GM18868 (cell line): ENCODE results near the gene ARHGAP18.

Experiments
- ATAC-seq: cut with Tn5 transposase; IDR thresholded peaks from one replicate; pipeline ENCODE4 v1.9.1; 2021; ENCODE audit warnings: mild to moderate bottlenecking, moderate library complexity; ENCODE audit not compliant: unreplicated experiment

ARHGAP18 gene

DNA sequence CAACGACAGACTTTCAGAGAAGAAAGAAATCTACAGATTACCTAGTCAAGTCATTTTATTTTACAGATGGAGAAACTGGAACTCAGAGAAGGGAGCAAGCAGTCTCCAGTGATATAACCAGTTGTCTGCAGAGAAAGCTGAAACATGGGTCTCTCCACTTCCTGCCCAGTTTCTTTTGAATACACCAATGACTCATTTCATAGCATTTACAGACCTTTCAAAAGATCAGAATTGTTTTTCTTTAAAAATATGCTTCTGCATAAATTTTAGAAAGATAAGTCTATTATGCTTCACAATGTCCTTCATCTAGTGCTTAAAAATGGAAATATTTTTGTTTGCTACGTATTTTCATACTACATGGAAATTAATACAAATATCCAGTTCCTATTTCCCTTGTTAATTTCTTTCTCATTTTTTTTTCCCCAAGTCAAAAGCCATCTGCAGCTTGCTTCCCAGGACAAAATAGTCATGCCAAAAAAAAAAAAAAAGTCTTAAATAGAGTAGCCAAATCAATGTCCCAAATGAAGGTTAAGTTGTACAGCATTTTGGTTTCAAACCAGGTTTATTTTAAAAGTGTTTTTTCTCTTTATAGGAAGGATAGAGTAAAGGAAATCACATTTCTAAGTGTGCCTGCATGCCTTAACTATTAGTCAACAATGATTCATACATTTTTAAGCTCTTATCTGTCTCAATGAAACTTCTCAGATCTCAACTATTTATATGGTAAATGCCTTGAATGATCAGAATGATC lies 36.9 kb downstream of the ARHGAP18 start:
- peak; percentile 81 for ATAC-seq

DNA sequence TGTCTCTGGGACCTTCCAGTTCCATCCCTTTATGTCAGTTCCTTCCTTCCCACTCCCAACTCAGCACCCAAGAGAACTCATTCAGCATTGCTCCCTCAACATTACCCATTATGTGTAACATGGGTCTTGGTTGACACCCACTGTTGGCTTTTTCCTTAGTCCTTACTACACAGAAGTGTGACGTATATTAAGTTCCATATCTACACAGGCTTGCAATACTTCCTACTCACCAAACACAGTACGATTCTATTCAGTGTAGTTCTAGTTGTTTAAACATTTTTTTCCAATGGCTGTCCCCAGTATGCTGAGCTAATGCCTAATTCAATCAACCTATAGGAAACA lies 37.7 kb downstream of the ARHGAP18 start:
- ATAC-seq = peak; percentile 19

GRCh38 chr6:129671442-129672340 lies 38.3 kb downstream of the ARHGAP18 start:
- ATAC-seq = peak; percentile 70

- ATAC-seq = no peak
Measured at GRCh38 chr6:129670634-129671033, 39.3 kb downstream of the ARHGAP18 start.

DNA sequence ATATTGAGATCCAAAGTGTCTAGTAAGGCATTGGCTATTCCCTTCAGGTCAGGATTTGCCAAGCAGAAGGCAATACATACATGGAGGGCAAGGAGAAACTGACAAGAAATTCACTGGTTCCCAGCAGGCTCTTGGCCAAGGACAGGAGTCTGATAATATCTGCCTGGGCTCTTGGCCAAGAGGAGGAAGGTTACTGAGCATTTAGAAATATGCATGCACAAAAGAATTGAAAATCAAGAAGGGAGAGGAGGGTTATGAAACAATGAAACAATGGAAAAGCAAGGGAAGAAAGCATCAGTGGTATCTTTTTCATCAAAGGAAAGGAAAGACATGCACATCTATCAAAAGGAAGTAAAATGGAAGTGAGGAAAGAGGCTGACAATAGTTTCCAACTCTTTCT lies 42.4 kb downstream of the ARHGAP18 start:
- no peak for ATAC-seq

DNA sequence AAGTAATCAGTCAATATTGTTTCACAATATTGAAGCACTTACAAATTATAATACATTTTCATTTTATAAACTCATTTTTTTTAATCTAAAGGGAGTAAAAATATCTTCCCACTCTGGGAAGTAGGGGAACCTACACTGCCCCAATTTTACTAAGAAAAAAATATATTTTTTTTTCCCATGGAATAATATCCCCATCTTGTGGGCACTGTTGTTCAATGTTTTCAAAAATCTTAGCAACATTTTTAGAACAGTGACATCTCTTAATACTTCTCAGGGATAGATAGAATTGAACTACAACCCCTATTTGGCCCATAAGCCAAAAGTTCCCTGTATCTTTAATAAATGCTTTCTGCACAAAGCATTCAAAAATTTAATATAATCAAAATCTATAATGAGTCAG lies 42.9 kb downstream of the ARHGAP18 start:
- no peak for ATAC-seq

GRCh38 chr6:129665555-129665954 lies 44.4 kb downstream of the ARHGAP18 start:
- no peak for ATAC-seq

DNA sequence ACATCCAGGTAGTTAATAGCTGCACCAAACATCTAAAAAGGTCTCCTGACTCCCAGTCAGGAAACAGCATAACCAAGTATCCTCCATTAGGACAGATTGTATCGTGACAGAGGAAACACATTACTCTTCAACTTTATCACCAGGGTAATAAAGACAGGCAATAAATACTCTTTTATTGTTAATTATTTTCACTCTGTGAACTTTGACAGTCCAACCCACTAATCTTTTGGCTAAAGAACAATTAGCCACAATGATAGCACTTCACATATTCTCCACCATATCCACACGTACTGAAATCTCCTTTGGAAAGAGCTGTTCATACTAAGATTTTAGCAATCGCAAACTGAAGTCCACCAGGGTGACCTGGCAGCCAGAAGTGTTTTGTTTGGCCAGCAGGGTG lies 46.4 kb downstream of the ARHGAP18 start:
- no peak for ATAC-seq

- peak; percentile 76 for ATAC-seq
Measured at GRCh38 chr6:129662980-129663431, 47.0 kb downstream of the ARHGAP18 start.

DNA sequence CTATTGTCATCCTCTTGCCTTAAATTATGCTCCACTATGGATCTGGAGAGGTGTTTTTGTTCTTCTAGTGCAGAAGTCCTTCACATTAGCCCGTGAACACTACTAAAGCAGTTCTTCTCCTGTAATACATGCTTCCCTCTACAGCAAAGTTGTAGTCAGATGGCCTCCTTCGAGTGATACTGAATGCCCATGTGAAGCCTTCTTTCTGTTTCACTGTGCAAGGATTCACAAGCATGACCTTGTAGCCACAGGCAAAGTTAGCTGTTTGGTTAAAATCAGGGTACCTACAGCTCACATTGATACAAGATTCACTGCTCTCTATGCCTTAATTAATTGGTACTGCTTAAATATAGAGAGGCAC lies 47.6 kb downstream of the ARHGAP18 start:
- ATAC-seq = peak; percentile 67

GRCh38 chr6:129661536-129662405 lies 48.2 kb downstream of the ARHGAP18 start:
- peak; percentile 30 for ATAC-seq

- no peak for ATAC-seq
Measured at GRCh38 chr6:129660346-129660676, 49.7 kb downstream of the ARHGAP18 start.

DNA sequence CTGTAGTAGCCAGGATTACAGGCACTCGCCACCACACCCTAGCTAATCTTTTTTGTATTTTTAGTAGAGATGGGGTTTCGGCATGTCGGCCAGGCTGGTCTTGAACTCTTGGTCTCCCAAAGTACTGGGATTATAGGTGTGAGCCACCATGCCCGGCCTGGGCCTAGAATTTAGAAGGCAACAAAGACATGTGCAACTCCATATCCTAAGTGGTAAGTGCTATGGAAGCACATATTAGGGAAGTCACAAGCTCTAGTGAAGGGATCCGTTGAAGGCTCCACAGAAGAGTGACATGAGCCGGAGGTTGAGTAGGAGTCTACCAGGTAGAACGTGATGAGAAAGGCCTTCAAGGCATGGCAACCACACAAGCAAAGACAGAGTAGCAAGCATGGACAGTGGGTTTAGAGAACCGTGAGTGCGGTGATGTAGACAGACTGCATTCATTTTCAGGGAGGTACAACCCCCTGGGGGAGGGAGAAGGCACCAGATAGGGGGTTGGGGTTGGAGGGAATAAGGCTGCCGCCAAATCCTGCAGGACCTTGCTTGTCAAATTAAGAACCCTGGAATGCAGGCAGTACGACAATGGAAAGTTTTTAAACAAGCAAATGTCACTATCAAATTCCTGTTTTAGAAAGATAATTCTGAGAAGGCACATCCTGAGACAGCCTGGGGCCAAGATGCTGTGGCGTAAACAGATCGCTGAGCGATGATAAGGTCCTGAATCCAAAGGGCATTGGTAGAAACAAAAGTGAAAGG lies 50.2 kb downstream of the ARHGAP18 start:
- ATAC-seq = no peak

DNA sequence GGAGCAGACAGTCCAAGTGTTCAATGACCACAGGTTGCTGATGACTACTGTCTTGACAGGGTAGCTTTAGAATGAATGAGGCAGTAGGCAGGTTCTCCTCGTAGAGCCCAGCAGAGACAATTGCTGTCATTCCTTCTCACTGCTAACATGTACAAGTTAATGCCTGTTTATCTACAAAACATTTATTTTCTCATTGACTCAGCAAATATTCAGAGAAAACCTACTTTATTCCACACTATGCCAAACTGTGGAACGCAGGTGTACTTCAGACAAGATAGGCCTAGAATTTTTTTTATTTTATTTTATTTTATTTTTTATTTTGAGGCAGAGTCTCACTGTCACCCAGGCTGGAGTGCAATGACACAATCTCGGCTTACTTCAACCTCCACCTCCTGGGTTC lies 50.8 kb downstream of the ARHGAP18 start:
- no peak for ATAC-seq

- no peak for ATAC-seq
Measured at GRCh38 chr6:129657483-129657882, 52.5 kb downstream of the ARHGAP18 start.

DNA sequence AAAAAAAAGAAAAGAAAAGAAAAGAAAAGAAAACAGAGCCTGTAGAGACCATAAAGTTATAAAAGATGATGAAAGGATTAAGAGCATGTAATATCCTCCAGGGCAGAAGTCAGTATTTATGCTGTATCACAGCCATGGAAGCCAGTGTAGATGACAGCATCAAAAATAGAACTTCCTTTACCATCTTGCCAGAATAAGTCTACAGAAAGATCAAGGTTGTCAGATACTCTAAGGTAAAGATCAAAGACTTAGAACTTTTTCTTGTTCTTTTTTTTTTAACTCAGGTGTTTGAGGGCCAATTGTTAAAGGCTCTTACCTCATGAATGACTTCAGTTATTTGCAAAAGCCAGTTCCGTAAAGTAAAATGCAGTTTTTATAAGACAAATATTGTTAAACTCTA lies 54.6 kb downstream of the ARHGAP18 start:
- no peak for ATAC-seq

GRCh38 chr6:129653746-129654145 lies 56.2 kb downstream of the ARHGAP18 start:
- ATAC-seq = no peak

GRCh38 chr6:129653229-129653628 lies 56.7 kb downstream of the ARHGAP18 start:
- ATAC-seq = no peak

DNA sequence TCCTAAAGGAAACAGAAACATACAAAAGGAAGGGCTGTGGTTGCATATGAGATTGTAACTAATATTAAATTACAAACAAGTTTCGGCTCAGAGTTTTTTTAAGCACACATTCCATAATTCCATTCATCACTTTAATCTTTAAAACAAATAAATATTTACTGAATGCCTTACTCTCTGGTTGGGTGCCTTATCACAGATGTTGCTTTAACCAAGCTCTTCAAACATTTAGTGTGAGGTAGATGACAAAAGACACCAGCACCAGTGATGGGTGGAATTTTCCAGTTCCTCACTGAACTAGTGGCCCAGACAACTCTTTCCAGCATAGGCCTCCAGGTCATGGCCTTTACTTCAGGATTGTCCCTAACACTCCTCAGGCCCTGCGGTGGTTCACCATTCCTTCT lies 58.7 kb downstream of the ARHGAP18 start:
- ATAC-seq = no peak

- ATAC-seq = no peak
Measured at GRCh38 chr6:129648819-129649491, 61.0 kb downstream of the ARHGAP18 start.
